Measurements from ENCODE around the gene LLGL2. TPM values are rescaled to one million over a fixed set of nuclear protein-coding genes. Genes with fewer than 3 reads are reported as not detected.

Gene LLGL2
- polyA plus RNA-seq, 1 donor (not counting 4 experiments of a cell fraction or from before 2014, with no cell fraction given), result 13.8 TPM

DNA sequence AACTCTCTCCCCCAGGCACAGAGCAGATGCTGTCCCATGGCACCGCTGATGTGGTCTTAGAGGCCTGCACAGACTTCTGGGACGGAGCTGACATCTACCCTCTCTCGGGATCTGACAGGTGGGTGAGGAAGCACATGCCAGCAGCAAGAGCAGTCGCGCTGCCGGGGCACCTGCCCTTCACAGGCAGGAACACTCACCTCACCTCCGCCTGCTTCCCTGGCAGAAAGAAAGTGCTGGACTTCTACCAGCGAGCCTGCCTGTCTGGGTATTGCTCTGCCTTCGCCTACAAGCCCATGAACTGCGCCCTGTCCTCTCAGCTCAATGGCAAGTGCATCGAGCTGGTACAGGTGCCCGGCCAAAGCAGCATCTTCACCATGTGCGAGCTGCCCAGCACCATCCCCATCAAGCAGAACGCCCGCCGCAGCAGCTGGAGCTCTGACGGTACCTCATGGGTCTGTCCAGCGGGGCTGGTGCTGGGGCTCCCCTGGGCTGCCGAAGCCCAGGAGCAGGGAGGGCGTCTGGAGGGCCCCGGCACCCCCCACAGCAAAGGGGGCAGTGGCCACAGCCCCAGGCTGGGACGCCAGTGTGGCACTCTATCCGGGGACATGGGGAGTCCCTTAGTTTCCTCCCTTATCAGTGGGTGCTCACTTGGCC, 31.9 kb upstream of the LLGL2 start:
- H3K27ac ChIP-seq (ENCODE audit: control insufficient read depth, insufficient read depth, low read length), result no peak overlapping the region
- no peak for TF ChIP-seq EZH2 (IDR thresholded peaks at IDR 0.05; ENCODE audit: low read length)
- TF ChIP-seq, protein P1, sequence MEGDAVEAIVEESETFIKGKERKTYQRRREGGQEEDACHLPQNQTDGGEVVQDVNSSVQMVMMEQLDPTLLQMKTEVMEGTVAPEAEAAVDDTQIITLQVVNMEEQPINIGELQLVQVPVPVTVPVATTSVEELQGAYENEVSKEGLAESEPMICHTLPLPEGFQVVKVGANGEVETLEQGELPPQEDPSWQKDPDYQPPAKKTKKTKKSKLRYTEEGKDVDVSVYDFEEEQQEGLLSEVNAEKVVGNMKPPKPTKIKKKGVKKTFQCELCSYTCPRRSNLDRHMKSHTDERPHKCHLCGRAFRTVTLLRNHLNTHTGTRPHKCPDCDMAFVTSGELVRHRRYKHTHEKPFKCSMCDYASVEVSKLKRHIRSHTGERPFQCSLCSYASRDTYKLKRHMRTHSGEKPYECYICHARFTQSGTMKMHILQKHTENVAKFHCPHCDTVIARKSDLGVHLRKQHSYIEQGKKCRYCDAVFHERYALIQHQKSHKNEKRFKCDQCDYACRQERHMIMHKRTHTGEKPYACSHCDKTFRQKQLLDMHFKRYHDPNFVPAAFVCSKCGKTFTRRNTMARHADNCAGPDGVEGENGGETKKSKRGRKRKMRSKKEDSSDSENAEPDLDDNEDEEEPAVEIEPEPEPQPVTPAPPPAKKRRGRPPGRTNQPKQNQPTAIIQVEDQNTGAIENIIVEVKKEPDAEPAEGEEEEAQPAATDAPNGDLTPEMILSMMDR (optimal IDR thresholded peaks at IDR 0.05 in 1 of 3, IDR thresholded peaks at IDR 0.05 in 1 of 3, conservative IDR thresholded peaks at IDR 0.05 in 1 of 3; ENCODE audit: extremely low read depth in 1 of 3, insufficient read depth in 2 of 3, low read length in 3 of 3), result no peak
- H3K9ac ChIP-seq (ENCODE audit: control insufficient read depth, extremely low read depth, insufficient read depth, low read length), result no peak overlapping the region
- H3K4me2 ChIP-seq (ENCODE audit: control insufficient read depth, extremely low read depth, insufficient read depth, low read depth, low read length), result no peak overlapping the region
- dilution Hi-C loops (cut with MboI; ENCODE audit: extremely low pct_ligation_motif_present, low sequenced_read_pairs), result no loop called here
- no peaks in the 10 kb centered on the region for H3K9me1 ChIP-seq (ENCODE audit: control insufficient read depth, extremely low read depth, insufficient read depth, low read length)
- no peaks in the 10 kb centered on the region for H4K20me1 ChIP-seq (ENCODE audit: control insufficient read depth, extremely low read depth, insufficient read depth, low read length)
- H3K4me3 ChIP-seq (ENCODE audit: control insufficient read depth in 2 of 3, extremely low read depth in 1 of 3, insufficient read depth in 2 of 3, low read depth in 1 of 3, low read length in 3 of 3), result no peak overlapping the region
- no peak for DNase-seq (ENCODE audit: low read depth, low spot score)
- no peak overlapping the region for H2AFZ ChIP-seq (ENCODE audit: control insufficient read depth, low read length)
- H3K9me3 ChIP-seq (ENCODE audit: control insufficient read depth, low read depth, low read length), result no peaks in the 10 kb centered on the region
- no peaks in the 10 kb centered on the region for H3K27me3 ChIP-seq (ENCODE audit: control insufficient read depth, extremely low read depth, insufficient read depth, low read length)
- no peak for FAIRE-seq
- H3K4me1 ChIP-seq (ENCODE audit: control insufficient read depth, extremely low read depth, insufficient read depth, low read length), result no peaks in the 10 kb centered on the region
- peaks cover 7 to 11% of the 10 kb centered on the region in 2 experiments for H3K36me3 ChIP-seq (ENCODE audit: control insufficient read depth in 2 of 2, extremely low read depth in 1 of 2, insufficient read depth in 2 of 2, low read length in 2 of 2)
- H3K79me2 ChIP-seq (ENCODE audit: control insufficient read depth, insufficient read depth, low read length), result no peaks in the 10 kb centered on the region

DNA sequence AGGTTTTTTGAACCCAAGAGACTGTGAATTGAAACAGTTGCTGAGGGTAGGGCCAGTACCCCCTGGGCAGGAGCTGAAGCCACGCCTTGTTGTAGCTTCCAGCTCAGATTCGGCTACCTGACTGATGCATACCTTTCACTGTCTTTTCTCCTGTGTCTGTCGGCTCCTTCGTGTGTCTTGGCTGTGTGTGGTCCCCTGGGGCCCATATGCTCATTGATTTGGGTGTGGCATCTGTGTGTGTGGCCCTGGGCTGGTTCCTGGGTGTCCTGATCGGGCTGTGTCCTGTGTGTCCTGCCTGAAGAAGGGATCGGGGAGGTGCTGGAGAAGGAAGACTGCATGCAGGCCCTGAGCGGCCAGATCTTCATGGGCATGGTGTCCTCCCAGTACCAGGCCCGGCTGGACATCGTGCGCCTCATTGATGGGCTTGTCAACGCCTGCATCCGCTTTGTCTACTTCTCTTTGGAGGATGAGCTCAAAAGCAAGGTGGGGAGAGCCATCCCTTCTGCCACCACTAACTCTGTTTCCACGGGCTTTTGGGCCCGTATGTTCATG, 31.1 kb upstream of the LLGL2 start:
- dilution Hi-C loops (cut with MboI; ENCODE audit: extremely low pct_ligation_motif_present, low sequenced_read_pairs), result no loop called here
- FAIRE-seq (no peak), DNase-seq (ENCODE audit: low read depth, low spot score) (no peak)
- no peak overlapping the region for H3K9ac ChIP-seq (ENCODE audit: control insufficient read depth, extremely low read depth, insufficient read depth, low read length)
- no peak overlapping the region for H3K27ac ChIP-seq (ENCODE audit: control insufficient read depth, insufficient read depth, low read length)
- no peaks in the 10 kb centered on the region for H3K9me1 ChIP-seq (ENCODE audit: control insufficient read depth, extremely low read depth, insufficient read depth, low read length)
- no peaks in the 10 kb centered on the region for H3K4me1 ChIP-seq (ENCODE audit: control insufficient read depth, extremely low read depth, insufficient read depth, low read length)
- no peak overlapping the region for H2AFZ ChIP-seq (ENCODE audit: control insufficient read depth, low read length)
- peaks cover 8 to 11% of the 10 kb centered on the region in 2 experiments for H3K36me3 ChIP-seq (ENCODE audit: control insufficient read depth in 2 of 2, extremely low read depth in 1 of 2, insufficient read depth in 2 of 2, low read length in 2 of 2)
- TF ChIP-seq, protein P1 (optimal IDR thresholded peaks at IDR 0.05 in 1 of 3, IDR thresholded peaks at IDR 0.05 in 1 of 3, conservative IDR thresholded peaks at IDR 0.05 in 1 of 3; ENCODE audit: extremely low read depth in 1 of 3, insufficient read depth in 2 of 3, low read length in 3 of 3), result no peak
- no peak for TF ChIP-seq EZH2 (IDR thresholded peaks at IDR 0.05; ENCODE audit: low read length)
- H3K4me2 ChIP-seq (ENCODE audit: control insufficient read depth, extremely low read depth, insufficient read depth, low read depth, low read length), result no peak overlapping the region
- H3K79me2 ChIP-seq (ENCODE audit: control insufficient read depth, insufficient read depth, low read length), result no peaks in the 10 kb centered on the region
- H3K4me3 ChIP-seq (ENCODE audit: control insufficient read depth in 2 of 3, extremely low read depth in 1 of 3, insufficient read depth in 2 of 3, low read depth in 1 of 3, low read length in 3 of 3), result no peak overlapping the region
- H3K9me3 ChIP-seq (ENCODE audit: control insufficient read depth, low read depth, low read length), result no peaks in the 10 kb centered on the region
- no peaks in the 10 kb centered on the region for H3K27me3 ChIP-seq (ENCODE audit: control insufficient read depth, extremely low read depth, insufficient read depth, low read length)
- H4K20me1 ChIP-seq (ENCODE audit: control insufficient read depth, extremely low read depth, insufficient read depth, low read length), result no peaks in the 10 kb centered on the region

Measured in keratinocyte (primary cell).